Naive thymus-derived CD4-positive, alpha-beta T cell (primary cell): ENCODE measurements around the gene RAET1G. TPM values are rescaled to one million over a fixed set of nuclear protein-coding genes. Genes with fewer than 3 reads are reported as not detected.

ENCODE experiments used
- ATAC-seq: fragments of 150-1000 bp; cut with Tn5 transposase; 2 replicates; pipeline ENCODE4 v1.10.0; 2021; ENCODE audit warnings: mild to moderate bottlenecking, moderate library complexity
- CTCF ChIA-PET: fragments of 350-600 bp; sonication (Branson Sonifier 250); formaldehyde crosslinking; loops from one replicate; lab custom pipeline; 2021; ENCODE audit warnings: antibody characterized with exemption; lab: Charles Lee
- POLR2A ChIA-PET: fragments of 350-600 bp; sonication (Branson Sonifier 250); formaldehyde crosslinking; loops from one replicate; lab custom pipeline; 2021; ENCODE audit warnings: antibody characterized with exemption, inconsistent platforms; lab: Charles Lee
- DNase-seq, 9 donors: peaks; one replicate each; pipeline versions ENCODE4 v3.0.0 to v3.0.0-alpha.2; 2020 to 2022; ENCODE audit warnings: mixed read lengths in 1 of 9
- H3K27ac ChIP-seq: one replicate; pipeline ENCODE4 v1.7.0; 2013; ENCODE audit warnings: mild to moderate bottlenecking, low read depth, low read length, moderate library complexity
- H3K27me3 ChIP-seq, 2 donors: one replicate each; pipeline ENCODE4 v1.7.0; 2013; ENCODE audit warnings: low read length in 2 of 2, mild to moderate bottlenecking in 2 of 2, moderate library complexity in 2 of 2; ENCODE audit not compliant: control insufficient read depth in 2 of 2, insufficient read depth in 2 of 2
- H3K36me3 ChIP-seq, 3 experiments: 1 replicate in 2 of 3; 2 replicates in 1 of 3; pipeline ENCODE4 v1.7.0; 2013; ENCODE audit warnings: low read length in 3 of 3, mild to moderate bottlenecking in 3 of 3, moderate library complexity in 1 of 3; ENCODE audit not compliant: insufficient read depth in 3 of 3, control insufficient read depth in 2 of 3
- H3K4me1 ChIP-seq, 2 donors: one replicate each; pipeline ENCODE4 v1.7.0; 2013; ENCODE audit warnings: low read length in 2 of 2, mild to moderate bottlenecking in 2 of 2, moderate library complexity in 1 of 2; ENCODE audit not compliant: control insufficient read depth in 2 of 2, insufficient read depth in 2 of 2
- H3K4me3 ChIP-seq: 2 replicates; pipeline ENCODE4 v1.7.0; 2013; ENCODE audit warnings: mild to moderate bottlenecking, low read length
- H3K9me3 ChIP-seq, 3 experiments: 1 replicate in 2 of 3; 2 replicates in 1 of 3; pipeline ENCODE4 v1.7.0; 2013; ENCODE audit warnings: low read length in 3 of 3; ENCODE audit not compliant: control insufficient read depth in 2 of 3
- H3K27ac Mint-ChIP-seq, 9 donors: one replicate each; pipeline ENCODE4 v1.8.0; 2020 to 2022; ENCODE audit warnings: mixed read lengths in 9 of 9, mild to moderate bottlenecking in 8 of 9, moderate library complexity in 5 of 9, inconsistent platforms in 2 of 9
- H3K27me3 Mint-ChIP-seq, 5 donors: one replicate each; pipeline ENCODE4 v1.8.0; 2021 to 2022; ENCODE audit warnings: mixed read lengths in 5 of 5, mild to moderate bottlenecking in 1 of 5
- H3K36me3 Mint-ChIP-seq, 5 donors: one replicate each; pipeline ENCODE4 v1.8.0; 2020 to 2022; ENCODE audit warnings: mixed read lengths in 5 of 5, mild to moderate bottlenecking in 3 of 5, inconsistent platforms in 1 of 5
- H3K4me1 Mint-ChIP-seq, 7 donors: one replicate each; pipeline ENCODE4 v1.8.0; 2020 to 2022; ENCODE audit warnings: mixed read lengths in 7 of 7, mild to moderate bottlenecking in 3 of 7, inconsistent platforms in 1 of 7
- H3K4me3 Mint-ChIP-seq, 10 donors: one replicate each; pipeline ENCODE4 v1.8.0; 2020 to 2022; ENCODE audit warnings: mild to moderate bottlenecking in 10 of 10, mixed read lengths in 10 of 10, moderate library complexity in 6 of 10, inconsistent platforms in 2 of 10
- H3K9me3 Mint-ChIP-seq, 11 donors: one replicate each; pipeline ENCODE4 v1.8.0; 2020 to 2022; ENCODE audit warnings: mixed read lengths in 11 of 11, mild to moderate bottlenecking in 4 of 11, inconsistent platforms in 1 of 11, moderate library complexity in 1 of 11
- intact Hi-C, 2 donors: fragments of 100-400 bp; cut with micrococcal nuclease; formaldehyde crosslinking; loops; one replicate each; pipeline ENCODE4 v1.15.1; 2023
- polyA plus RNA-seq, 2 donors: library from polyadenylated mRNA; unstranded; fragments of 300-500 nt; fragmentation: Illumina TruSeq; gene quantifications; one replicate each; pipeline ENCODE4 v1.2.3, GENCODE V29; 2021
- total RNA-seq, 6 experiments: library from RNA in 5 of 6; stranded (reverse) in 5 of 6; gene quantifications; 1 replicate in 5 of 6; 2 replicates in 1 of 6; pipeline ENCODE4 v1.2.3 and lab custom pipeline; 2021 to 2026

RAET1G gene
- total and polyA plus RNA-seq, 7 experiments from 2014 or later = not detected

GRCh38 chr6:149888093-149888492, 34.8 kb downstream of the RAET1G start:
- H3K36me3 ChIP-seq = no peaks in the 10 kb centered on the region
- no peaks in the 10 kb centered on the region for H3K27me3 ChIP-seq
- Mint-ChIP-seq H3K36me3 (no peaks in the 10 kb centered on the region), H3K4me3 (no peak overlapping the region), H3K27ac (no peak overlapping the region), H3K27me3 (peaks cover 0 to 35% (median 11%) of the 10 kb centered on the region in 5 donors), H3K4me1 (peaks cover 0 to 10% (median 0%) of the 10 kb centered on the region in 7 donors), H3K9me3 (no peaks in the 10 kb centered on the region)
- CTCF ChIA-PET = no interaction called here
- POLR2A ChIA-PET = no interaction called here
- DNase-seq = no peak
- no peaks in the 10 kb centered on the region for H3K4me1 ChIP-seq
- no peaks in the 10 kb centered on the region for H3K9me3 ChIP-seq
- intact Hi-C loops = no loop called here
- H3K27ac ChIP-seq = no peak overlapping the region
- ATAC-seq = no peak
- no peak overlapping the region for H3K4me3 ChIP-seq

GRCh38 chr6:149887343-149887742, 35.6 kb downstream of the RAET1G start:
- Mint-ChIP-seq H3K27ac (no peak overlapping the region), H3K4me3 (no peak overlapping the region), H3K4me1 (peaks cover 0 to 6% (median 0%) of the 10 kb centered on the region in 7 donors), H3K9me3 (no peaks in the 10 kb centered on the region), H3K27me3 (peaks cover 0 to 30% (median 11%) of the 10 kb centered on the region in 5 donors), H3K36me3 (no peaks in the 10 kb centered on the region)
- no peaks in the 10 kb centered on the region for H3K36me3 ChIP-seq
- no peaks in the 10 kb centered on the region for H3K9me3 ChIP-seq
- ATAC-seq (no peak), DNase-seq (no peak)
- H3K27me3 ChIP-seq = no peaks in the 10 kb centered on the region
- no peaks in the 10 kb centered on the region for H3K4me1 ChIP-seq
- POLR2A ChIA-PET = no interaction called here
- no peak overlapping the region for H3K27ac ChIP-seq
- CTCF ChIA-PET = no interaction called here
- H3K4me3 ChIP-seq = no peak overlapping the region
- intact Hi-C loops = no loop called here

- POLR2A ChIA-PET = no interaction called here
- no peak overlapping the region for H3K4me3 ChIP-seq
- Mint-ChIP-seq H3K4me3 (no peak overlapping the region), H3K27ac (no peak overlapping the region), H3K4me1 (no peaks in the 10 kb centered on the region), H3K36me3 (no peaks in the 10 kb centered on the region), H3K27me3 (peaks cover 4 to 34% (median 16%) of the 10 kb centered on the region in 5 donors), H3K9me3 (no peaks in the 10 kb centered on the region)
- H3K27me3 ChIP-seq = no peaks in the 10 kb centered on the region
- H3K4me1 ChIP-seq = no peaks in the 10 kb centered on the region
- no peaks in the 10 kb centered on the region for H3K36me3 ChIP-seq
- intact Hi-C loops = no loop called here
- no peaks in the 10 kb centered on the region for H3K9me3 ChIP-seq
- DNase-seq (no peak), ATAC-seq (no peak)
- no peak overlapping the region for H3K27ac ChIP-seq
- CTCF ChIA-PET = no interaction called here
Measured at GRCh38 chr6:149885888-149886287, 37.0 kb downstream of the RAET1G start.

- intact Hi-C loops = loop anchor here in 1 of 2 donors (5.0 kb wide), 1 partner anchor 43 kb away; no protein-coding TSS in a partner anchor
- Mint-ChIP-seq H3K9me3 (no peaks in the 10 kb centered on the region), H3K36me3 (no peaks in the 10 kb centered on the region), H3K4me3 (no peak overlapping the region), H3K27me3 (peaks cover 17 to 38% (median 24%) of the 10 kb centered on the region in 5 donors), H3K4me1 (no peaks in the 10 kb centered on the region), H3K27ac (no peak overlapping the region)
- no peaks in the 10 kb centered on the region for H3K4me1 ChIP-seq
- DNase-seq = no peak
- no peaks in the 10 kb centered on the region for H3K27me3 ChIP-seq
- H3K4me3 ChIP-seq = no peak overlapping the region
- CTCF ChIA-PET = interaction anchor here (0.6 kb wide), 1 partner anchor 88 kb away, joined by 3 read pairs; no protein-coding TSS in a partner anchor
- H3K9me3 ChIP-seq = no peaks in the 10 kb centered on the region
- POLR2A ChIA-PET = no interaction called here
- H3K27ac ChIP-seq = no peak overlapping the region
- no peaks in the 10 kb centered on the region for H3K36me3 ChIP-seq
- ATAC-seq = no peak
Measured at GRCh38 chr6:149884617-149885016, 38.3 kb downstream of the RAET1G start.

GRCh38 chr6:149884215-149884614, 38.7 kb downstream of the RAET1G start:
- H3K27me3 ChIP-seq = no peaks in the 10 kb centered on the region
- Mint-ChIP-seq H3K9me3 (no peaks in the 10 kb centered on the region), H3K27ac (no peak overlapping the region), H3K4me1 (no peaks in the 10 kb centered on the region), H3K27me3 (peaks cover 21 to 42% (median 28%) of the 10 kb centered on the region in 5 donors), H3K36me3 (no peaks in the 10 kb centered on the region), H3K4me3 (no peak overlapping the region)
- ATAC-seq (no peak), DNase-seq (no peak)
- intact Hi-C loops = loop anchor here in 1 of 2 donors (5.0 kb wide), 1 partner anchor 43 kb away; no protein-coding TSS in a partner anchor
- POLR2A ChIA-PET = no interaction called here
- H3K4me3 ChIP-seq = no peak overlapping the region
- H3K36me3 ChIP-seq = no peaks in the 10 kb centered on the region
- H3K9me3 ChIP-seq = no peaks in the 10 kb centered on the region
- CTCF ChIA-PET = interaction anchor here (0.6 kb wide), 1 partner anchor 88 kb away, joined by 3 read pairs; no protein-coding TSS in a partner anchor
- no peaks in the 10 kb centered on the region for H3K4me1 ChIP-seq
- H3K27ac ChIP-seq = no peak overlapping the region

GRCh38 chr6:149881860-149882259, 41.1 kb downstream of the RAET1G start:
- Mint-ChIP-seq H3K4me1 (peaks cover 0 to 3% (median 0%) of the 10 kb centered on the region in 7 donors), H3K9me3 (peaks cover 0 to 1% (median 0%) of the 10 kb centered on the region in 11 donors), H3K4me3 (no peak overlapping the region), H3K36me3 (no peaks in the 10 kb centered on the region), H3K27me3 (peaks cover 28 to 56% (median 47%) of the 10 kb centered on the region in 5 donors), H3K27ac (no peak overlapping the region)
- DNase-seq = no peak
- no peaks in the 10 kb centered on the region for H3K27me3 ChIP-seq
- no peaks in the 10 kb centered on the region for H3K4me1 ChIP-seq
- intact Hi-C loops = loop anchor here in 1 of 2 donors (5.0 kb wide), 1 partner anchor 45 kb away; no protein-coding TSS in a partner anchor
- no peaks in the 10 kb centered on the region for H3K9me3 ChIP-seq
- ChIA-PET POLR2A (no interaction called here), CTCF (interaction anchor here (0.6 kb wide), 1 partner anchor 11 kb away, joined by 3 read pairs; no protein-coding TSS in a partner anchor)
- no peaks in the 10 kb centered on the region for H3K36me3 ChIP-seq
- no peak for ATAC-seq
- H3K27ac ChIP-seq = no peak overlapping the region
- H3K4me3 ChIP-seq = no peak overlapping the region
